Measurements from ENCODE around the gene KLHDC4.

- TF ChIP-seq EZH2 (IDR thresholded peaks at IDR 0.05; ENCODE audit: borderline replicate concordance) (no peak), CTCF (IDR thresholded peaks at IDR 0.05; ENCODE audit: poor library complexity) (no peak)
Observed at GRCh38 chr16:87808108-87808507, 42.3 kb upstream of the KLHDC4 start.

Measured in hepatocyte (in vitro differentiated cells).